GM21390 (cell line): ENCODE data around the gene OR10D3.
"Not testable (repeated sequence)": the region's sequence is repeated elsewhere in the genome, so short reads cannot be mapped to it uniquely, and the experiment has no call there.

Source experiments
- ATAC-seq: cut with Tn5 transposase; IDR thresholded peaks from one replicate; pipeline ENCODE4 v1.9.1; 2021; ENCODE audit not compliant: unreplicated experiment

Gene OR10D3

GRCh38 chr11:124183068-124183467, at the start of gene OR10D3:
OR10D3 (plus strand) TSS chr11:124183345; CDS start chr11:124185270, 1,925 bp downstream.
- ATAC-seq, result no peak

GRCh38 chr11:124143034-124143433, 40.1 kb upstream of the OR10D3 start:
- no peak for ATAC-seq

GRCh38 chr11:124147951-124148350, 35.2 kb upstream of the OR10D3 start:
- ATAC-seq, result no peak

- no peak for ATAC-seq
Measured at GRCh38 chr11:124150684-124151083, 32.5 kb upstream of the OR10D3 start.

- no peak for ATAC-seq
Measured at GRCh38 chr11:124152770-124153407, 30.3 kb upstream of the OR10D3 start.

- ATAC-seq, result no peak
Measured at GRCh38 chr11:124153821-124154220, 29.3 kb upstream of the OR10D3 start.

GRCh38 chr11:124159481-124159880, 23.7 kb upstream of the OR10D3 start:
- no peak for ATAC-seq

GRCh38 chr11:124160986-124161385, 22.2 kb upstream of the OR10D3 start:
- no peak for ATAC-seq

GRCh38 chr11:124167826-124168231, 15.3 kb upstream of the OR10D3 start:
- ATAC-seq, result no peak

GRCh38 chr11:124168796-124169195, 14.3 kb upstream of the OR10D3 start:
- no peak for ATAC-seq

- not testable (repeated sequence) for ATAC-seq
Measured at GRCh38 chr11:124170315-124170714, 12.8 kb upstream of the OR10D3 start.

- ATAC-seq, result no peak
Measured at GRCh38 chr11:124170801-124171586, 12.2 kb upstream of the OR10D3 start.

- no peak for ATAC-seq
Measured at GRCh38 chr11:124172101-124172500, 11.0 kb upstream of the OR10D3 start.

GRCh38 chr11:124172599-124172998, 10.5 kb upstream of the OR10D3 start:
- no peak for ATAC-seq

- ATAC-seq, result no peak
Measured at GRCh38 chr11:124174001-124174583, 9.1 kb upstream of the OR10D3 start.

GRCh38 chr11:124176925-124177715, 6.0 kb upstream of the OR10D3 start:
- ATAC-seq, result no peak

GRCh38 chr11:124179310-124179709, 3.8 kb upstream of the OR10D3 start:
- no peak for ATAC-seq

GRCh38 chr11:124190298-124191139, 7.4 kb downstream of the OR10D3 start:
- ATAC-seq, result no peak

GRCh38 chr11:124193221-124194010, 10.3 kb downstream of the OR10D3 start:
- ATAC-seq, result peak; percentile 49
